CD4-positive, alpha-beta T cell treated with Interleukin-15 for 1 hour (primary cell): Measurements from ENCODE around the gene C7orf33.
"Not testable (repeated sequence)": the region's sequence is repeated elsewhere in the genome, so short reads cannot be mapped to it uniquely, and the experiment has no call there.

ENCODE experiments used
- DNase-seq: peaks from one replicate; pipeline ENCODE4 v3.0.0-alpha.2; 2020

C7orf33 gene

DNA sequence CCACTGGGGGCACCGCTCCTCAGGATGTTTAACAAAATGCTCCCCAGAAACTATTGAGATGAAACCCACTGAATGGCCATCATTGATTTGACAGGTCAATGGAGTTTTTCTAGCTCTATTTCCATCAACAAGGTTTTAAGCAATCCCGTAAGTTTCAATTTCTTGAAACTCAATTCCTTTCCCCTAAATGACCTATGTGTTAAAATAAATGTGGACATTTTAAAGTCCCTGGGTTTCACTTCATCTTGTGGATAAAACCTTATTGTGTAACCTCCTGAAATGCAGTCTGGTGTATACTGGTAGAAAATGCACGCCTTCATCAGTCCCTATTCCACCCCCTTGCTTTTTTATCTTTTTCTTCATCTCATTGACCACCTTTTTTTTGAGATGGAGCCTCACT is 8.9 kb upstream of the C7orf33 start:
- DNase-seq, result no peak

DNA sequence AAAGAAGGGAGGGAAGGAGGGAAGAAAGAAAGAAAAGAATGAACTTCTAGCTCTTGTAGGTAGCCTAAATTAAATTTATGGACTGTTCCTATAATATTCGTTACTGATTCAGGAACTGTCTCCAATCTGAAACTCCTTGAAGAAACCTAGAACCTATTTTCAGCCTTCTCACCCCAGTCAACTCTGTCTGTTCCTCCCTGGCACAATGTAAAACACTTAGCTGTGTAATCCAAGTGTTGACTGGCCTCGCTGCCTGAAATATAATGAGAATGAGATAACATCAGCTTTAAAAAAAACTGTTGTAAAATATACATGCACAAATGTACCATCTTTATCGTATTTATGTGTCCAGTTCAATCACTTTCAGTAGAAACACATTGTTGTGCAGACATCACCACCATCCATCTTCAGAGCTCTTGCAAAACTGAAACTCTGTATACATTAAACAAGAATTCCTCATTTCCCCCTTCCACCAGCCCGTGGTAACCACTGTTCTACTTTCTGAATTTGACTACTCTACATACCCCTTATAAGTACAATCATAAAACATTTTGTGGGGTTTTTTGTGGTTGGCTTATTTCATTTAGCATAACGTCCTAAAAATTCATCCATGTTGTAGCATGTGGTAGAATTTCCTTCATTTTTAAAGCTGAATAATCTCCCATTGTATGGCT is 6.3 kb upstream of the C7orf33 start:
- DNase-seq, result no peak

DNA sequence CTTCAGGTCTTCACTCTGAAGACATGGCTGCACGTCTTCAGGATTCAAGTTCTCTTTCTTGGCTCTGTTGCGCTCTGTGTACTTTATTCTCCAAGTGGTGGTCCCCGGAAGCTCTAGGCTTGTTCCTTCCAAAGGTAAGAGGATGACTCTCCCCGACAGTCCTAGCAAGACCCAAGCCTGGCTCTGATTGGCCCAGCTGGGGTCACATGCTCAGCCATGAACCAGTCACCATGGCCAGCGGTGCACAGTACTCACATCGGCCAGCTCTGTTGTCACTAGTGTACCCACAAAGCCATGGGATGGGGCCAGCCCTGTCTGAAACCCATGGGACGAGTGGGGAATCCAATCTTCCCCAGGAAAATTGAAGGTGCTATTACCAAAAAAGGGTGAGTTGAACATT is 5.2 kb upstream of the C7orf33 start:
- no peak for DNase-seq

DNA sequence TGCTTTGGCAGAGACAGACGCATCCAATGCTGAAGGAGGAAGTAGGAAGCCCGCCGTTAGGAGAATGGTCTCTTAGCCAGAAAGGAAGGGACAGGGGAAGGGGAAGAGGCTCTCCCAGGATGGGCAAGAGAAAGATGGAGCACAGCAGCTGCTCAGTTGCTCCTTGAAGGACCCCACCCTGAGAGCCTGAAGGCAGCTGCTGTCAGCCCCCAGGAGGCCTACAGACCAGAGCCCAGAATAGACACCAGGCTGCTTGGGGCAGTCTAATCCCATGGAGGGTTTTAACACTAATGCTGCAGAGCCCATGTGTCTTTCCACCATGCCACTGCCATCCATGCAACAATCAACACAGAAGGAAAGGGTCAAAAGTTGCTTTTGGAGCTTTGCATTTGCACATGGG is 3.5 kb upstream of the C7orf33 start:
- no peak for DNase-seq

DNA sequence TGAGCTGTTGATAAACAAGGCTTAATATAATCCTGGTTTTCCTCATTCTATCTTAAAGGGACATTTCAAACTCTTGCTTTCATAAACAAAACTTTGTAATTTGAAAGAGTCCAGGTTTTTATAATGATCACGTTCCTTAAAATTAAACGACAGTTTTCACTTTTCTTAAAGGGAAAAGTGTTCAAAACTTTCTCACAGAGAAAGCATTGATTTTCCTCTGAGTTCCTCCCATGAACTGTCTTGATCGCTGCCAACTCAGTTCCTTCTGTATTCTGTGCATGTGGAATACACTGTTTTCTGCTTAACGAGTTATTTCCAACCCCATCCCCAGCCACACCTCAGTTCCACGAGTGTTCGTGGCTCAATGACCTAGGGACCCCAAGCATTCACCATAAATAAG is 2.4 kb upstream of the C7orf33 start:
- DNase-seq, result no peak

DNA sequence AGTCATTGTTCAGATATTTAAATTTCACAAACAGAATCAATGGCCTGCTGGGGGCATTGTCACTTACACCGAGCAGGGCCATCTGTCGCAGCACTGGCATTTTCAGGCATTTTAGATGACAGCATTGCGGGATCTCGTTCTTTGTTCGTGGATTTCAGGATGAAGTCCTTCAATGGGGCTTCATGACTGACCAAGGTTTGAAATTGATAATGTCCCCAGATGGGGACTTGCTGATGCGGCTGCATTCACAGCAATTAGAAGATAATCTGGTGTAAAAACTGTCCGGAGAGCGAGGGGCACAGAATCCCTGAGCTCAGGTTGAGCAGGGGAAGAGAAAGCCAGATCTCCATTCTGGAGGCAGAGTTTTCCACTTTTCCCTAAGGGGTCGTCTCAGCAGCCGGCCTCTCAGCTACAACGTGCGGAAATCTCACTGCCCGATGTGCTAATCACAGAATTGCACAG is 1.9 kb upstream of the C7orf33 start:
- no peak for DNase-seq

DNA sequence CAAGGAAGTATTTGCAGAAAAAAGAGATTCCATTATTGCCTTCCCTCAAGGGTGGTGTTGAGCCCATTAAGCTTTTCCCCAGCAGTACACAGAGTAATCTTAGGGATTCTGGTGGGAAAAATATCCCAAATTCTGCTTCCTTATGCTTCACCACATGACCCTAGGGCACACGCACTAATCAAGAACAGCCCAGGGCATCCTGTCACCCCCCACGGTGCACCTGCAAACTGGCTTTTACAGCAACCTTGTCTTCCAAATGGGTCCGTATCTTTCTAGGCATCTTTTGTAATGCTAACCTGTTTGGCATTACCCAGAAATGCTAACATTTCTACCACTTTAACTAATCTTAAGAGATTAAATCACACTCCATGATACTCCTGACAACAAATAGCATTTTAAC is 926 bp upstream of the C7orf33 start:
- DNase-seq, result no peak

DNA sequence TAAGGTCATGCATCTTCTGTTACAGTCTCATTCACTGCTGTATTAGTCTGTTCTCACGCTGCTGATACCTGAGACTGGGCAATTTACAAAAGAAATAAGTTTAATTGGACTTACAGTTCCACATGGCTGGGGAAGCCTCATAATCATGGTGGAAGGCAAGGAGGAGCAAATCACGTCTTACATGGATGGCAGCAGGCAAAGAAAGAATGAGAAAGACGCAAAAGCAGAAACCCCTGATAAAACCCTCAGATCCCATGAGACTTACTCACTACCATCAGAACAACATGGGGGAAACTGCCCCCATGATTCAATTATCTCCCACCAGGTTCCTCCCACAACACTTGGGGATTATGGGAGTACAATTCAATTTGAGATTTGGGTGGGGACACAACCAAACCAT is 5.8 kb downstream of the C7orf33 start:
- DNase-seq, result not testable (repeated sequence)

DNA sequence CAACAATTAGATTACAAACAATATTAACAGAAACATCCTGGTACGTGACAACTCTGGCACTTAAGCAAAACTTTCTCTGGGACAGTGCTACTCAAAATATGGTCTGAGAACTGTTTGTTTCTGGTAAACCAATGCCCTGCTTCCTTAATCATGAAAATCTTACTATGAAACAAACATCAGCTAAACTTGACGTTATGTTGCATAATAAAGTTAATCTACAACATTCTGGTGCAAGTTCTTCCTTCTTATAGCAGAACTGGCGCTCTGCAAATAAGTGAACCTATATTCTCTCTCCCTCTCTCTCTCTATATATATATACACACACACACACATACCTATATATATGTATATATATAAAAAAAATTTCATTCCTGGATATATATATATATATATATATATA is 7.8 kb downstream of the C7orf33 start:
- no peak for DNase-seq

DNA sequence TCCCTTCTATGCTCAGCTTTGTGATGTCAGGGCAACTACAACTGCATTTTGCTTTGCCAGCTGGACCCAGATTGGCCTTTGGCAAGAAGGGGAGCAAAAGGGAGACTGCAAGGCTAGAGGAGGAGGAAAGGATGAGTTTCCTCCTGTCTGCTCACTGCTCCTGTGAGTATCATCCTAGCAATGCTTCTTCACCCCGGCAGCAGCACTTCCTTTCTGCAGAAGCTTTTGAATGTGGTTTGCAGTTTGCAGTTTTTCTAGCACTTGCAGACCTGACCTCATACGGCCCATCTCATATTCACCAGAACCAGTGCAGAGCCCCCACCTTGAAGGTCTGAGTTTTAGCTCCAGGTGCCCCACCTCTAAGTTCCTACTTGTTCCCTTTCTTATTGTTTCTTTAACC is 14.8 kb downstream of the C7orf33 start:
- DNase-seq, result no peak

DNA sequence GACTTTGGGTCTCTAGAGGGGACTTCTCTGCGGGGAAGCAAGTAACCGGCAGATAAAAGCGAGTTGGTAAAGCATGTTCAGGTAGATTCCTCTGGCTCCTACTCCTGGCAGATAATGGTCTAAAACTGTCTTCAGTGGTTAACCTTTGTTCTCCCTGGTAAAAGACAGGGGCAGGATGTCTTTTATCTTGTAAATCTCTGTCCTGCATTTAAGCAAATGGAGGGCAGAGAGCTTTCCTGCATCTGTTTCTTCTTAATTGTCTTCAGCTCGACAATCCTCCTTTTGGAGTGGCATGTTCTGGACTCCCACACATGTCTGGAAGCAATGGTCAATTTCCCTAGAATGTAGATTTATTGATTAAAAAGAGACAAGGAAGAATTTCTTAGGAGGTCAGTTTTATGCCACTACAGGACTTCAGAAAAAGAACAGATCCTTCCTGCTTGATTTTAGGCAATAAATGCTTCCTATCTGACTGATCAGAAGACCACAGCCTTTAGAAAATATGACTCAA is 16.6 kb downstream of the C7orf33 start:
- no peak for DNase-seq

DNA sequence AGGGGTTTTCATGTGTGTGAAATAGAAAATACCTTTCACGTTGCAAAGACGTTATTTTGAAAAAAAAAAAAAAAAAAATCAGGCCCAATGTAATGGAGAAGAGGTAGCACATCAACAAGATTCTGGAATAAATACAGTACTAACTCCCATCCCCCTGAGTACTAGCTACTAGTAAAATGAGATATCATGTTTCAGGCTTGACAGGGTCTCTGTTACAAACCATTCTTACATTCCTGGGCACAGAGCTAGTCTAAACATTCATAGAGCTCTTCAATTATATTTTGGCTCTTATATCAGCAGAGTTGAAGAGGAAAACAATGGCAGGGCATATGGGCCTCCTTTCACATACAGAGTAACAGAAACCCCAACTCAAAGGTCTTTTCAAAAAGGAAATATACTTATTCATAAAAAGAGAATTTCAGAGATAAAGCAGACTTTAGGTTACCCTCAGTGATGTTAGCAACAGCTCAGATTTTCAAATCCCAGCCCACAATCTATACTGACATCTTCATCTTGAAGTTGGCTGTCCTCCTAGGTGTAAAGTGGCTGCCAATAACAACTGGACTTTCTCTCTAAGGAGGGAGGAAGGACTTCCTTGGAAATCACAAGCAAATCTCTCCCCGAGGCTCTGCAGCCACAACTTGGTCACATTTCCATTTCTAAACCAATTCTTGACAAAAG is 18.6 kb downstream of the C7orf33 start:
- no peak for DNase-seq

DNA sequence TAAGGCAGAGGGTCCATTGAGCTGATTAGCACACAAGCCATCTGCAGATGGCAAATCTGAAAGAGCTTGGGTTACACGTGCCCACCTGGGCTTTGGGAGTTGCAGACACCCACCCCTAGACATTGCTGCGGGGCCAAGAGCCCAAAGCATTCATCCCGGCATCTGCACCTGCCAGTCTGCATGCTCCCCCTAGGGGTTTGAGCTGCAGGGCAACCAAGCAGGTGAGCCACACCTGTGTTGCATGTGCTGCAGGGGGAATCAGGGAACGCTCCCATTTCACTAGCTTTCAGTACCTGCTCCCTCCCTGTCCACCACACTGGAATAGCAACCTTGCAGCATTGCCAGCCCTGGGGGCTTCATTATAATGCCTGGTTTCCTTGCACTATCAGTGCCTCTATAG is 21.1 kb downstream of the C7orf33 start:
- no peak for DNase-seq

DNA sequence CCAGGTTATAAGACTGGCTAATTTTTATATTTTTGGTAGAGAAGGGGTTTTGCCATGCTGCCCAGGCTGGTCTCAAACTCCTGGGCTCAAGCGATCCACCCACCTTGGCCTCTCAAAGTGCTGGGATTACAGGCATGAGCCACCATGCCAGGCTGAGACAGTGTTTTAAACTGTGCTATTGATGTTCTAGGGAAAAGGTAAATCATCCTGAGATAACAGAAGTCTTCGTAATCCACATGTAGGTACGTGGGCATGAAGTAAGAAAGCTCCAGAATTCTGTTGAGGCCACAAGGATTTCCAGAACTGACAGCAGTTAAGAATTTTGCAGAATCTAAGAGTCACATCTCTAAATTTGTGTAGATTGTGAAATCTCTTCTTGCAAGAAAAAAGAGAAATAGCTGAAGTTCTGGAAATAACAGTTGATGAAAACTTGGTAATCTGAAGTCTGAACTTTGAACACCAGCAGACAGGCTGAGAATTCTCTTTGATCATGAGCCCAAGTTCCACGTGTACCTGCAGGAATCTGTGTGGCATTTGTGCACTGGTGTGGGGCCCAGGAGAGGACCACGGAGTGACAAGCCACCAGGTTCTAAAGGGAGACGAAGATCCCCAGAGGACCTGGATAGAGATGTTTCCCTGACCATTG is 24.6 kb downstream of the C7orf33 start:
- DNase-seq, result no peak

DNA sequence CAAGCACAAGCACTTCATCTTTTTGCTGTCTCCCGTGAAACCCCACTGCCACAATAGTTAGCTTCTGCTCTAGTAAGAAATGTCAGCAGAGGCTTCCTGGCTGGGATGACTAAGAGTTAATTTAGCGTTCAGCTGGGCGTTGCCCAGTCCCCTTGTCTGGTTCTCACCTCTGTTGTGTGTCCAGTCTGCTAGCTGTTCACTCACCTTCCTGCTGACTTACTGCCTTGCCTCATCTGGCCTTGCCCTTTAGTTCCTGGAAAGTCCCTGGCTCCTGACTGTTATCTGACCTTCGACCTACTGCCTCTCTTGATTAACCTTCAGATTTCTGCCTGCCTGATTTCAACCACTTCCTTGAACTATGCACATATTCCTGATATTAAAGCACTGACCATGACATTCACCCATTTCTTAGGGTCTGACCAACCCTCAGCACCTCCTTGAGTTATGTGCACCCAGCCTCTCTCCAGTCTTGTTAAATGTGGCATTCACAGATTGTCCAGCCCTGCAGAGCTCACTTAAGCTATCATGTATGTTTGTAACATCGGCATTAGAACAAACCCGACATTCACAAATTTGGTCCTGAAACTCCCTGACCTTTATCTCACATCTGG is 30.3 kb downstream of the C7orf33 start:
- peak; percentile 35 for DNase-seq

DNA sequence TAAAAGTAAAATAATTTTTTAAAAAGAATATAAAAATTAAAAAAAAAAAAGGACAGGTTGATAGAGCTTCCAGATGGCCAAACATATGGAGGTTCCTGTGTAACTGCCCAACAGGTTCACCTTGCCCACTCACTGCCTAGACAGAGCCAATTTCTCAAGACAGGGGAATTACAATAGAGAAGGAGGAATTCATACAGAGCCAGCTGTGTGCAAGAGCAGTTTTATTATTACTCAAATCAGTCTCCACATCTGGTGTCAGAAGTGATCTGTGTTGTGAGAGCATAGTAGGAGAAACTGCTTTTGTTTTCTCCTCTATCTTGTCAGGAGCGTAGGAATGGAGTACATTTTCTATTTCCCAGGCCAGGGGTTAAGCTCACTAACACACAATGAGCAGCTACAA is 31.0 kb downstream of the C7orf33 start:
- no peak for DNase-seq

DNA sequence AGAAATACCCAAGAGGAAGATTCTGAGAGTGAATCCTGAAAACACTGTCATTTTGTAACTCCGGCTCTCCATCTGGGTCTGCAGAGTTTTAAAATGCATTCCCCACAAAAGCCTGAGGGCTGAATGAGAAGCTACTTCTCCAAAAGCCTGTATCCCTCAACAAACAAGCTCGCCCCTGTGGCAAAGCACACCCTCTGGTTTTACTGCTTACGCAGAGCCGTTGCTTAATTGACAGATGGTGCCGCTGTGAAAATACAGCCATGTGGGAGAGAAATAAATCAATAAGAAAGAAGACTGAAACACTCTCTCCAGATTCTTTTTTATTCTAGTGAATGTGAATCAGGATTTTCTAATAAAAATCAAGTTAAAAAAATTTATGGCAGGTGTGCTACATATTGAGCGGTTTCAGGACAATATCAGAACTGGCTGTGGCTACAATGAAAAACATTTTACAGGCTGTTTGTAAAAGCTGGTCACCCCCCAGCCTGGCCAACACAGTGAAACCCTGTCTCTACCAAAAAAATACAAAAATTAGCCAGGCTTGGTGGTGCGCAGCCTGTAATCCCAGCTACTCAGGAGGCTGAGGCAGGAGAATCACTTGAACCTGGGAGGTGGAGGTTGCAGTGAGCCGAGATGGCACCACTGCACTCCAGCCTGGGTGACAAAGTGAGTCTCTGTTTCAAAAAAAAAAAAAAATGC is 32.5 kb downstream of the C7orf33 start:
- DNase-seq, result peak; percentile 26

DNA sequence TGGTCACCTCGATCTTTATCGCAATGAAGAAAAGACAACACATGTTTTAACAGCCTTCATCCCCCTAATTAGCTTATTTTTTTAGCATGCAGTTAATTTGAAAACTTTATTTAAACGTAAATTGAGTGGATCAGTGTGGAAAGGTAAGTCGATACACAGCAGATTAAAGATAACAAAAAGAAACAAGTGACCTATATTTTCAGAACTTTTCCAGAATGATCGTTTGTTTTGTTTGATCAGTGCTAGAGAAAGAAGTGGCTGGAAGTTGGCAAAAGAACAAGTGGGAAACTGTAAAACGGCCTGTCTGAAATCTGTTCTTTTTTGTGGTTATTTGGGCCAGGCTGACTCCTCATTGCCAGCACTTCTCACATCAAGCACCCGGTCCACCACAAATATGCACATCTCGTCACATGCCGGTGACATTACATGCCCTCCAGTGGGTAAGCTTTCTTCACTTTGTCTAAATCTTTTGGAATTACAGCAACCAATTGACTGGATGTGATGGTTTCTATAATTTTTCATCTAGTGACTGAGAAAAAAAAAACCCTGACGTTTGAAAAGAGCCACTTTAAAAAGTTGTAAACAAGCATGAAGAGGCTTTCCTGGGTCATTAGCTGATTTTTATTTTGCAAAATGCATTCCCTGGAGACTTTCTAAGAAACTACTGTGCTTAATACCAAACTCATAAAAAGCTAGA is 33.2 kb downstream of the C7orf33 start:
- no peak for DNase-seq

DNA sequence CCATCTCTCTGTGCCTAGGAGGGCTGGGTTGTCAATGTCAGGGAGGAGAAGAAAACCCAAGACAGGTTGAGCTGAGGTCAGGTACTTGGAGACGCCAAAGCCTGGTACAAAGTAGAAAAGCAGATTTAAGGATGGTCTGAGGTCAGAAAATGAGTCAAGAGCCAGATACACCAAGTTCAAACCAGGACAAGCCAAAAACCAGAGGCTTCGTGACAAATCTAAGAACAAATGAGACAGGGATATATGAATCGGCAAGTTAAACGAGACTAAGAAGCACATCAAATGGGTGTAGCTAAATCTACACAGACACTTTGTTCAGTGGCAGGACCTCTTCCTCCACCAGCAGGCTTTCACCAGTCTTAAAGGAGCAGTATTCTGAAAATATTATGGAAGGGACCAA is 34.2 kb downstream of the C7orf33 start:
- no peak for DNase-seq

DNA sequence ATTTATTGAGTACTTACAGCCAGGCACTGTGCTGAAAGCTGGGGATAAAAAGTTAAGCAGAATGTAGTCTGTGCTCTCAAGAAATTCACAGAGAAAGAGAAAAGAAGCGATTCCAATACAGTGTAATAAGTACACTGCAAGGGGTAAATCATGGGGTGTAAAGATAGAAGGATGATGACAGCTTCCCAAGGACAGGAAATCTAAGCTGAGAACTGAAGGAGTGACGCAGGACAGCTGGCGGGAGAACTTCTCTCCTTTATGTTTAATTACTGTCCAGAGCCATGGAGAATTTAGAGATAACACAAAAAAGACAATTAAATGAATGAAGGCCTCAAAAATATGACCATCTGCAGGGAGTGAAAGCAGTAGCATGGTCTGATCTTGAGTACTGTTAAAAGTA is 34.8 kb downstream of the C7orf33 start:
- no peak for DNase-seq

DNA sequence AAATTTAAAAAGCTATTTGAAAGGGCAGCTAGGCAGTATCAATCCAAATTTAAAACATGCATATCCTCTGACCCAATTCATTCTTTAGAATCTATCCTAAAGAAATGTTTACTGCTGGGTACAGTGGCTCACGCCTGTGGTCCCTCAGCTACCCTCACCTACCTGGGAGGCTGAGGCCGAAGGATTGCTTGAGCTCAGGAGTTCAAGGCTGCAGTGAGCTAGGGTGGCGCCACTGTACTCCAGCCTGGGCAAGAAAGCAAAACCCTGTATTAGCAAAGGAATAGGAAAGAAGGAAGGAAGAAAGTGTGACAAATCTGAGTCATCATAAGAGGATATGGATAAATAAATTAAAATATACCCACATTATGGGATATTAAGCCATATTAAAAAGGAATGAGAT is 36.3 kb downstream of the C7orf33 start:
- no peak for DNase-seq

DNA sequence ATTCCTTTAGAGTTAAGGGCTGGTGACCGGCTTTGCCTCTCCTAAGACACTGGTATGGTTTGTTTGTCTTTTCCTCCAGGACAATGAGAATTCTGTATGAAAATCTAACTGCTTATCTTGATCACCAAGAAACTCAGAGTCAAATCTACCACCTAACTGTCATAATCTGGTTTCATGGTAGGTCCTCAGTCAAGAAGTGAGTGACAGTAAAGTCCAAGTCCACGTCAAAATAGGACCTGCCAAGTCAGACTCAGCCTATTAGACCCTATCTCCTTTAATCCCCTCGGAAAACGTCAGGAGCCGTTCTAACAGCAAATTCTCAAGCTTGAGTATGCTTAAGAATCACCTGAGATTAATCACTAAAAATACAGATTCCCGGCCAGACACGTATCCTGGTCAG is 37.4 kb downstream of the C7orf33 start:
- DNase-seq, result no peak
